PC-9 (cell line): ENCODE data around the gene FOXN4. TPM values are rescaled to one million over a fixed set of nuclear protein-coding genes. Genes with fewer than 3 reads are reported as not detected.

Experiments
- BruUV-seq: library from RNA; stranded (reverse); fragments of 400-500 nt; replicated peaks from 2 replicates; lab custom pipeline; 2021; lab: Mats Ljungman, UMichigan
- CTCF ChIA-PET: fragments of 300-600 bp; sonication (Branson Sonifier 250); formaldehyde crosslinking; loops from one replicate; lab custom pipeline; 2022; ENCODE audit warnings: antibody characterized with exemption; lab: Charles Lee
- POLR2A ChIA-PET: fragments of 300-600 bp; sonication (Branson Sonifier 250); formaldehyde crosslinking; loops from one replicate; lab custom pipeline; 2022; ENCODE audit warnings: antibody characterized with exemption; ENCODE audit not compliant: unreplicated experiment; lab: Charles Lee
- DNase-seq, 2 experiments: peaks; one replicate each; pipeline versions ENCODE4 v3.0.0 to v3.0.0-alpha.2; 2015 to 2022; ENCODE audit warnings: mixed read lengths in 1 of 2
- H2AFZ ChIP-seq: fragments of 200-600 bp; sonication (generic); 2 replicates; pipeline ENCODE4 v1.8.1; 2017; ENCODE audit warnings: antibody characterized with exemption
- H3F3A ChIP-seq: fragments of 200-600 bp; sonication (generic); 2 replicates; pipeline ENCODE4 v1.8.1; 2017; ENCODE audit warnings: antibody characterized with exemption, mild to moderate bottlenecking, low read depth; ENCODE audit not compliant: insufficient read depth
- H3K27ac ChIP-seq: fragments of 200-600 bp; sonication (generic); 2 replicates; pipeline ENCODE4 v1.6.1; 2016; ENCODE audit warnings: mixed run types
- H3K27me3 ChIP-seq: fragments of 200-600 bp; sonication (generic); 2 replicates; pipeline ENCODE4 v1.6.1; 2016; ENCODE audit warnings: low read depth, mixed run types; ENCODE audit not compliant: insufficient read depth
- H3K36me3 ChIP-seq: fragments of 200-600 bp; sonication (generic); 2 replicates; pipeline ENCODE4 v1.6.1; 2016; ENCODE audit warnings: low read depth, mixed run types
- H3K4me1 ChIP-seq: fragments of 200-600 bp; sonication (generic); replicated peaks from 2 replicates; pipeline ENCODE4 v1.6.1; 2016; ENCODE audit warnings: mixed run types; ENCODE audit not compliant: insufficient read depth
- H3K4me2 ChIP-seq: fragments of 200-600 bp; sonication (generic); 2 replicates; pipeline ENCODE4 v1.6.1; 2017; ENCODE audit warnings: mixed run types
- H3K4me3 ChIP-seq: fragments of 200-600 bp; sonication (generic); 2 replicates; pipeline ENCODE4 v1.6.1; 2016; ENCODE audit warnings: mixed run types
- H3K79me2 ChIP-seq: fragments of 200-600 bp; sonication (generic); 2 replicates; pipeline ENCODE4 v1.6.1; 2017; ENCODE audit warnings: low read depth, mixed run types
- H3K9me2 ChIP-seq: fragments of 200-600 bp; sonication (generic); 2 replicates; pipeline ENCODE4 v1.8.1; 2017; ENCODE audit warnings: mild to moderate bottlenecking; ENCODE audit not compliant: insufficient read depth
- H3K9me3 ChIP-seq: fragments of 200-600 bp; sonication (generic); 2 replicates; pipeline ENCODE4 v1.8.1; 2016; ENCODE audit warnings: low read depth; ENCODE audit not compliant: insufficient read depth
- H4K20me1 ChIP-seq: fragments of 200-600 bp; sonication (generic); 2 replicates; pipeline ENCODE4 v1.8.1; 2017; ENCODE audit not compliant: insufficient read depth
- CTCF ChIP-seq: fragments of 200-600 bp; sonication (generic); conservative IDR thresholded peaks from 2 replicates; pipeline ENCODE4 v1.6.1; 2017; ENCODE audit warnings: mixed run types, antibody characterized with exemption, mild to moderate bottlenecking, moderate library complexity
- EZH2 ChIP-seq: fragments of 200-600 bp; sonication (generic); IDR thresholded peaks from 2 replicates; pipeline ENCODE4 v1.8.0; 2017; ENCODE audit warnings: antibody characterized with exemption, low read depth
- intact Hi-C: fragments of 100-400 bp; cut with micrococcal nuclease; formaldehyde crosslinking; loops from one replicate; pipeline ENCODE4 v1.10.0; 2022; ENCODE audit not compliant: unreplicated experiment
- total RNA-seq: library from RNA; stranded (reverse); gene quantifications from 2 replicates; pipeline ENCODE4 v1.2.3, GENCODE V29; 2021

FOXN4 gene
- total RNA-seq, 1 experiment from 2014 or later: not detected

- no peak for DNase-seq
- intact Hi-C loops: no loop called here
- Histone ChIP-seq H3K36me3 (no peaks in the 10 kb centered on the region), H2AFZ (no peak overlapping the region), H3K4me1 (no peaks in the 10 kb centered on the region), H4K20me1 (no peaks in the 10 kb centered on the region), H3K27ac (no peak overlapping the region), H3K9me2 (no peaks in the 10 kb centered on the region), H3K4me3 (no peak overlapping the region), H3K79me2 (no peaks in the 10 kb centered on the region), H3F3A (no peaks in the 10 kb centered on the region), H3K4me2 (no peak overlapping the region), H3K27me3 (peaks cover 31% of the 10 kb centered on the region), H3K9me3 (no peaks in the 10 kb centered on the region)
- CTCF ChIA-PET: interaction anchor here (0.6 kb wide), 1 partner anchor 11 kb away, joined by 3 read pairs; no protein-coding TSS in a partner anchor
- no TSS peak for BruUV-seq
- no peak for TF ChIP-seq CTCF
- no peak for TF ChIP-seq EZH2
- POLR2A ChIA-PET: no interaction called here
These were observed 21.1 kb downstream of the FOXN4 start for GRCh38 chr12:109287811-109288469.

- H3K79me2 ChIP-seq: no peaks in the 10 kb centered on the region
- DNase-seq: no peak
- H4K20me1 ChIP-seq: no peaks in the 10 kb centered on the region
- H3K4me3 ChIP-seq: no peak overlapping the region
- intact Hi-C loops: no loop called here
- no peak overlapping the region for H3K4me2 ChIP-seq
- H3K9me2 ChIP-seq: no peaks in the 10 kb centered on the region
- H3F3A ChIP-seq: no peaks in the 10 kb centered on the region
- no peak overlapping the region for H2AFZ ChIP-seq
- POLR2A ChIA-PET: no interaction called here
- peaks cover 33% of the 10 kb centered on the region for H3K27me3 ChIP-seq
- no TSS peak for BruUV-seq
- TF ChIP-seq EZH2 (no peak), CTCF (no peak)
- H3K36me3 ChIP-seq: no peaks in the 10 kb centered on the region
- H3K27ac ChIP-seq: no peak overlapping the region
- H3K4me1 ChIP-seq: no peaks in the 10 kb centered on the region
- H3K9me3 ChIP-seq: no peaks in the 10 kb centered on the region
- CTCF ChIA-PET: no interaction called here
These were observed 21.9 kb downstream of the FOXN4 start for GRCh38 chr12:109287181-109287580.

GRCh38 chr12:109286652-109287051 lies 22.4 kb downstream of the FOXN4 start:
- Histone ChIP-seq H3K4me1 (no peaks in the 10 kb centered on the region), H3K4me3 (no peak overlapping the region), H3K36me3 (no peaks in the 10 kb centered on the region), H4K20me1 (no peaks in the 10 kb centered on the region), H3K27me3 (peaks cover 32% of the 10 kb centered on the region; the same call in 1 of the 2 replicates), H3K27ac (no peak overlapping the region), H3K4me2 (no peak overlapping the region), H3K79me2 (no peaks in the 10 kb centered on the region), H3F3A (no peaks in the 10 kb centered on the region), H3K9me2 (no peaks in the 10 kb centered on the region), H2AFZ (no peak overlapping the region), H3K9me3 (no peaks in the 10 kb centered on the region)
- BruUV-seq: no TSS peak
- no peak for DNase-seq
- ChIA-PET POLR2A (no interaction called here), CTCF (no interaction called here)
- intact Hi-C loops: no loop called here
- no peak for TF ChIP-seq CTCF
- no peak for TF ChIP-seq EZH2
